DMS79 (cell line): ENCODE measurements around the gene LAMB2.
A peak's percentile ranks its signal among the peaks of the same experiment; 100 is the strongest.

Source experiments
- DNase-seq: peaks from one replicate; lab custom pipeline; 2025; lab: John Stamatoyannopoulos, UW

Gene LAMB2

DNA sequence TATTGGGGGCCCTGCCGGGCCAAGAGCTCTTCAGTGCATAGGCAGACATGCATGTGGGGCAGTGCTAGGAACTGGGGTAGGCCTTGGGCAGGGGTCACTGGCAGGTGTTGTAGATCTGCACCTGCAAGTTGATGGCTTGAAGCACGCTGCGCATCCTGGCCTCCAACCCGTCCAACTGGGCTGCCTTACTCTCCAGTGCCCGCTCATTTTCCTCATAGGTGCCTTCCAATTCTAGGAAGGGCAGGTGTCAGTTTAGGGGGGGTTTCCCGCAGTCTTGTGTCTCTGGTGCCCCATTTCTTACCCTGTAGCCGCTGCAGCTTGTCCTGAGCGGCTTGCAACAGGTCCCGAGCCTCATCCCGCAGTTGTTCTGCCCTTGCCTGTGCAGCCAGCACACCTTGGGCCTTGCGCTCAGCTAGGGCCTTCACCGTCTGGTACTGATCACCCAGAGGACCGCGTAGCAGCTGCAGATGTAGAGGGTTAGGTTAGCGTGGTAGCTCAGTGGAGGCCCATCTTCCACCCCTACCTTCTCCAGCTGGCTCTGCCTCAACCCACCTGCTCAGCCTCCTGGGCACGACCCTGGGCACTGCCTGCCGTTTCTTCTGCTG, 11.6 kb downstream of the LAMB2 start:
- no peak for DNase-seq

DNA sequence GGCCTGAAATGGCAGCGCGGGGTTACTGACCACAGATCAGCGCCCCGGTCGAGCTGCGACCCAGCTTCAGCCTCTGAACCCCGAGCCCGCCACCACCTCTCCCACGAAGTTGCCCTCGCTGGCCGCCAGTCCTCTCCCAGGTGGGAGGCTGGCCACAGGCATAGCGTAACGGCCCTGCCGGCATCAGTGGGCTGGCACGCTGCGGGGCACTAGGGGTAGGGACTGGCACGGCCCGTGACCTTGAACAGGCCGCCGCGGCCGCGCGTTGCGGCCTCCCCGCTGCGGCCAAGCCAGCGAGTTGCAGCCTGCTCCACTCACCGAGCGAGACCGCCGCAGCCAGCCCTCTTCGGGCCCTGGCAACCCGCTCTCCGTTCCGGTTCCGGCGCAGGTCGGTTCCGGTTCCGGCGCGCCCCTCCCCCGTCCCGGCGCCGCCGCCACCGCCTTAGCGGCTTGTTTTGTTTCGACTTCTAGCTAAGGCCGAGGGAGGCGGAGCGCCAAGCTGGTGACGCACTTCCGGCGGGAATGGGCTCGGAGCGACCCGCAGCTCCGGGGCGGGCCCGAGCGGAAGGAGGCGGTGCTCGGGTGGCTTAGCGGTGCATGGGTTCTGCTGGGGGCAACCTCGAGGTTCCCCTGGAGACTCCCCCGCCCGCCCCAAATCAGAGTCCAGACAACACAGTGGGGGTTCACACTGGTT, 12.3 kb downstream of the LAMB2 start, which contains the start of gene USP19:
Gene USP19, minus strand, starts transcription at position 386 of the 694 bp plus-strand sequence. CDS start 1,678 bp downstream, outside the sequence.
- peak; percentile 68 for DNase-seq

DNA sequence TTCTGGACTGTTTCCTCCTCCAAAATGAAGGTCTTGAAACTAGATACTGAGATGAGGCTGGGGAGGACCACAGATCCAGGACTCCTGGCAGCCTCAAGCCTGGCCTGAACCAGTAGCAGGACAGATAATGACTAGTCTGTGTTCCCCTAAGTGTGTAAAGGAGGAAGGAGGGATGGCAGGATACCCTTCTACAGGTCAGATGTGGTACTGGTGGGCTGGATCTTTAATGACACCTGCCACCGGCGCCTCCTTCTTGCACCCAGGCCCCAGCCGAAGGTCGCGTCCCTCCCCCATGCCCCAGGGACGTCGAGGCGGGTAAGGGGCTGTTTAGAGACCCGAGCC, 12.8 kb downstream of the LAMB2 start:
- no peak for DNase-seq

DNA sequence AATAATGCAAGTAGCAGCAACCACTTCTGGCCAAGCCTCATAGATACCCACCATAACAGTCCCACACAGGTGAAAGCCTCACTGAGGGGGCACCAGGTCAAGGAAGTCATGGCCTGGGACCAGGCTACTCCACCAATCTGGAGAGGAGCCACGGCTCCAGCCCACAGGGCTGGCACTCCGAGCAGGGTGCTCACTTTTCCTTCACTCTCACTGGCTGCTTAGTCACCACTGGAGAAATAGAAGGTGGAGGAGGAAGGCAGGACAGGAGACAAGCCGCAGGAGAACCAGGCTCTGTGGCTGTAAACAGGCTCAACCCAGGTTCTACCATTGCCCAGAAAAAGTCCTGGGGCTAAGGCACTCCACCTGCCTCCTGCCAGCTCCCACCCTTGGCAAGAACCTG, 13.4 kb downstream of the LAMB2 start:
- no peak for DNase-seq

DNA sequence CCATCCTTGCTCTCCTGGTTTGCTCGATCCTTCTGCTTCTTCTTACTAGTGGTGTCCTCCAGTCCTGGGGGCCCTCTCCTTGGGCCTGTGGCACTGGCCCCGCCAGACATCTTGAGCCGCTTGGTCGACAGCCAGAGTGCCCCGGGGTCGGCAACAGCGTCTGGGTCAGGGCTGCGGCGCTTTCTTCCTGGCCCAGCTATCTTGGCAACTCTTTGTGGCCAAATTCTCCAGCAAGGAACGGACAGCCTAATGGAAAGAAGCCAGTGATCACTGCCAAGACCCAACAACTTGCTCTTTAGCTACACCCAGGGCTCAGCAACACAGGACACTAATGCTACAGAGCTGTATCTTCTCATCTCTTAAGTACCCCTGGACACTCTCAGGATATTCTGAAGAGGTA, 13.8 kb downstream of the LAMB2 start:
- no peak for DNase-seq

DNA sequence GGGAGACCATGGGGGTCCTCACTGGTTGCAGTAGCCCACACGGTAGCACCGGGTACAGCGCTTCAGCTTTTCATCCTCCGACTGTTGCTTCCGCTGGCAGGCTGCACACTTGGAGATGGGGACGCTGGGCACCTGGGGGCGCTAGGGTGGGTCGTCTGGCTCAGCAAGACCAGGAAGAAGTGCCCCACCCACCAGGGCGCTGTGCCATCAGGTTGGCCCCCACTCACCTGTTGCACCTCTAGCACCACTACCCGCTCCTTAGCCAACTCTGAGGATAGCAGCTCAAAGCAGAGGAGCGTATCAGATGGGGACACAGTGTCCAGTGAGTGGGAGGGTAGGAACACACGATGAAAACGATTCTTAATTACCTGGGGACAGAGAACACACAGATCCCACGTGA, 20.6 kb downstream of the LAMB2 start:
- DNase-seq = no peak

DNA sequence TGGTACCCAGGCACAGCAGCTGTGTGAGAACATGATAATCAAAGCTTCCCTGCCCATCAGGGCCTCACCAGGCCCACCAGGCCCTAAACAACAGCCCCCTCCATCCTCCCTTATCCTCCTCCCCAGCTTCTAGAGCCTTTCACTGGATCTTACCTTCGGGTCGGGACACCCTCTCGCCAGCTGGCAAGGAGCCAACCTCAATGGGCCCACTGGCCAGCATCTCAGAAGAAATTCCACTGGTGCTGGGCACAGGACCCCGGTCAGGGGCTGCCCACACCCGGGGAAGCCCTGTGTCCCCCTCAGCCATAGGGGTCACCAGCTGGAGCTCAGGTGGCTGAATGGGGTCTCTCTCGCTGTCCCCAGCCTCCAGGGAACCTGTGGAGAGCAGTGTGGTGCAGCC, 21.5 kb downstream of the LAMB2 start:
- no peak for DNase-seq

DNA sequence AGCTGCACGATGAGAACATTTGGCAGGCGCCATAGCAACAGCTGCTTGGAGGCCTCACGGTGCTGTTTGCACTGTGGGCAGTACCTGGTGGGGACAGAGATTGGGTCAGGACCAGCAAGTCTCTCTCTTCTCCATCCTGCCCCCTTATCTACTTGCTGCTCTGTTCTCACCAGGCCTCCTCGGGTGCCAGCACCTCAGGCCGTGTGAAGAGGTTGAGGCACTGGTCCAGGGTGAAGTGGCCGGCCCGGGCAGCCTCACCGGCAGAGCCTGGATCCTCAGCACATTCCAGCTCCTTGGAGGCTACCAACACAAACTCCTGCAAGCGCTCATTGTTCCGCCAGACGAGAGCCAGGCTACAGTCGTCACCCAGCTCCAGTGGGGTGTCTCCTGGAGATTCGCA, 22.1 kb downstream of the LAMB2 start:
- DNase-seq = no peak

DNA sequence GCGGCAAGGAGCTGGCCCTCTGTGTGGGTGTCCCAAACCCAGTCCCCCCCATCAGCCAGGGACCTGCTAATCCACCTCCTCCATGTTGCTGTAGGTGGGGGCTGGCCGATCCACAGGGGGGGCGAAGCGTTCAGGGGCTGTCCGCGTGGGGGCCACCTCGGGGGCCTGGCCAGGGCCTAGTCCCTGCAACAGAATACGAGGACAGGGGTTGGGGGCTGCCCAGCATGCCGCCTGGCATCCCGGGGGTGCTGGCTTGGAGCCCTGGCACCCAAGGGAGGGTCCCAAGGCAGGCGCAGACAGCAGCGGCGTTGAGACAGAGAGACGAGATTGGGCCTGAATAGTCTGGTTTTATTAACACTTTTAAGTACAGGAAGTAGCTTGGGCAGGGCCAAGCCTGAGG, 24.5 kb downstream of the LAMB2 start:
- no peak for DNase-seq

DNA sequence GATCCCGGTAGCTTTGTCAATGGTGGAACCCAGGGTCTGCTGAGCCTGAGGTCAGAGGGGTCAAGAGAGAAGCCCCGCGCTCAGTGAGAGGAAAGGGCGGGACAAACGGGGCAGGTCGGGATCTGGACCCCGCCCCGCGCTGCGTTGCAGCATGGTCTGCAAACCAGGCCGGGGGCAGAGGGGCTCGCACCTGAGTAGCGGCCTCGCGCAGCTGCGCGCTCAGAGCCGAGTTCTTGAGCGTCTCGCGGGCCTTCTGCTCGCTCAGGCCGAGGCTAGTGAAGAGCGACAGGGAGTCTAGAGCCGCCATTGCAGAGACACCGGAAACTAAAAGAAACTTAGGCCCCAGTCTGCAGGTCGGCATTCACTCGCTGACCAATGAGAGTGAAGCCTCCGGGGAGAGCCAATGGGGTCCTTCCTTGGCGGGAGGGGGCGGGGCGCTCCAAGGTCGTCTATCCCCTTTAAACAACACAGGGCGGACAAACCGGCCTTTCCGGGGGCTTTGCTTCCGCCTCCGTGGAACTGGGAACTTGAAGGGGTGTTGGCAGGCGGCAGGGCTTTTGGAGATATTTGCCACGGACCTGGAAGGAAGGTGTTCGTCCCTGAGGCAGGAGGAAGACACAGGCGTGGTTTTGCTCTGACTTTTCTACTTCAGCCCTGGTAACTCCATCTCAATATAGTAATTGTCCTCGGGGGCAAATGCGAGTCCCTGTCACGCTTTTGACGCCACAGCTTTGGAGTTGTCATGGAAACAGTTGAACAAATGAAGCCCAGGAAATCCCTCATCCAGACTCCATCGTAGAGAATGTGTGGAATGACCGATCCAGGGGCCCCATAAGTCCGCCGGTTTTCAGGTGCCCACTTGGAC, 28.2 kb downstream of the LAMB2 start, which contains the start of gene QARS1:
Gene QARS1, minus strand, starts transcription at position 331 of the 865 bp plus-strand sequence. Its CDS starts 24 bp downstream, at position 307.
- peak; percentile 65 for DNase-seq

DNA sequence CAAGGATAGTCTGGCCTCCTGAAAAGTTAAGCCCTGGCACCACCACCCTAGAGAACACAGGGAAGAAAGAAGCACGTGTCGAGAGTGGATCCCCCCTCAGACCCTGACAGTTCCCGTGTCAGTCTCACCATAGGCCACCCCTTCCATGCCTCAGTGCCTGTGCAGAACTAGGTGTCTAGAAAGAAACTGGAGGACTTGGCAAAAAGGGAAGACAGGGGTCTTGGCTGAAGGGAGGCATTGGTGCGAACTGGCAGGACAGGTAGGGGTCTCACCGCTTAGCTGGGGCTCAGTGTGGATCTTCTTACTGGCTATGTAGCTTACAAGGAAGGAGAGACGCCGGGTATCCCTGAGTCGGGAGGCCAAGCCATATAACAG, 28.8 kb downstream of the LAMB2 start:
- DNase-seq = no peak

DNA sequence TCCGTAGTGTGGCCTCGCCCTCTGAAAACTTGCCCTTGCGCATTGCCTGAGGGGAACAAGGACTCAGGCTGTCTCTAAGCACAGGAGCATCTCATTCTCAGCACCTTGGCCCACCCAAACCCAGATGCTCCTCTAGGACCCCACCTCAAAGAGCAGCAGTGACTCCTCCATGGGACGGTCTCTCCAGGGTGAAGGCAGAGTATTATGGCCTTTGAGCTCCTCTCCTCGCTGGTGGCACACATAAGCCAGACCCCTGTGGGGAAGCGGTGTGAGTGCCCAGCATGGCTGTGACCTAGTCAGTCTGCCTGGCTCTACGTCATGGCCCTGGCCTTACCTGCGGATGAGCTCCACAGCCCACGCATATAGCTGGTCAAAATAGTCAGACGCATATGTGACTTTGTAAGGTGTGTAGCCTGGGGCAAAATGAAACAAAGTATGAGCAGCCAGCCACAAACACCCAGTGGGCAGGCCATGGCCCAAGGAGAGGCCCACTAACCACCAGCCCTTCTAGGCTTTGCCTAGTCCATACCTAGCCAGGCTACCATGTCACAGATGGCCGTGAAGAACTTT, 32.7 kb downstream of the LAMB2 start:
- DNase-seq = no peak

DNA sequence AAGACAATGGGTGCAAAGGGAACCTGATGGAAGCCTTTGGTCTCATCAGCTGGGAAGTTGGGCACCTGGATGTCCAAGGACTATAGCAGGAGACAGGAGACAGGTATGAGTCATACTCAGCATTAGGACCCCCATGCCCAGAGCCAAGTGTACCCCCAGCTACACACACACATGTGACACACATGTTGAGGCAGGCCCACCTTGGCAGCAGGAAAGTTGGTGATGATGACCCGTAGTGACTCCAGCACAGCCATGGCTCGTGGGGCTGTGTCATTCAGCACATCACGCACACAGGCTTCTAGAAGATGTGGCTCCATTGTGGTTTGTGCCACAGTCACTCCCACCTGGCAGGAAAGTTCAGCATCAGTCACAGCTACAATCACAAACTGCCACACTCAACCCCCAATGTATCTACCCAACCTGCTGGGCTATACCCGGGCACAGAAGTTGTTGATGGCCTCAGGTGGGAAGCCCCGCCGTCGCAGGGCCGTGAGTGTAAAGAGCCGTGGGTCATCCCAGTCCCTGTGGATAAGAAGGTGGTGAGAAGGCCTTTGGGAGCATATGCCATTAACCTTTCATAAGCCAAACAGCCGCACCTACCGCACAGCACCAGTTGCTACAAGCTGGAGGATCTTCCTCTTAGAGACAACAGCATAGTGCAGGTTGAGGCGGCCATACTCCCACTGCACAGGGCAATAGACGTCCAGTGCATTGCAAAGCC, 33.8 kb downstream of the LAMB2 start:
- DNase-seq = no peak

DNA sequence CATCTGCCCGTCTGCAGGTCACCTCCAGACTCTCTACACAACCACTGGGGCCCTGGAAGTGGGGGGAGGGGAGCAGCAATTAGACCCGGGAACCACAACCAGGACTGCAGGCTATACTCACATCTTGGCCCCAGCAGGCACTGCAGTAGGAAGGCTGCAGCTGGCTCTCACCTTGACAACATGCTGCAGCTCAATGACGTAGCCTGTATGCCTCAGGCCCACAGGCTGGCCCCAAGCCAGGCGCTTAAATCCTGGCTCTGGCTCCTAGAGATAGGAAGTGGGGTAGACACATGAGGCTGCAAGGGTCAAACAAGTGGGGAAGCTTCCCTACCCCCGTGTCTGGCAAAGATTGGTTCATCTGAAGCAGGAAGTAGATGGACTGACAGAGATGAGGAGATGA, 34.4 kb downstream of the LAMB2 start:
- DNase-seq = peak; percentile 23

DNA sequence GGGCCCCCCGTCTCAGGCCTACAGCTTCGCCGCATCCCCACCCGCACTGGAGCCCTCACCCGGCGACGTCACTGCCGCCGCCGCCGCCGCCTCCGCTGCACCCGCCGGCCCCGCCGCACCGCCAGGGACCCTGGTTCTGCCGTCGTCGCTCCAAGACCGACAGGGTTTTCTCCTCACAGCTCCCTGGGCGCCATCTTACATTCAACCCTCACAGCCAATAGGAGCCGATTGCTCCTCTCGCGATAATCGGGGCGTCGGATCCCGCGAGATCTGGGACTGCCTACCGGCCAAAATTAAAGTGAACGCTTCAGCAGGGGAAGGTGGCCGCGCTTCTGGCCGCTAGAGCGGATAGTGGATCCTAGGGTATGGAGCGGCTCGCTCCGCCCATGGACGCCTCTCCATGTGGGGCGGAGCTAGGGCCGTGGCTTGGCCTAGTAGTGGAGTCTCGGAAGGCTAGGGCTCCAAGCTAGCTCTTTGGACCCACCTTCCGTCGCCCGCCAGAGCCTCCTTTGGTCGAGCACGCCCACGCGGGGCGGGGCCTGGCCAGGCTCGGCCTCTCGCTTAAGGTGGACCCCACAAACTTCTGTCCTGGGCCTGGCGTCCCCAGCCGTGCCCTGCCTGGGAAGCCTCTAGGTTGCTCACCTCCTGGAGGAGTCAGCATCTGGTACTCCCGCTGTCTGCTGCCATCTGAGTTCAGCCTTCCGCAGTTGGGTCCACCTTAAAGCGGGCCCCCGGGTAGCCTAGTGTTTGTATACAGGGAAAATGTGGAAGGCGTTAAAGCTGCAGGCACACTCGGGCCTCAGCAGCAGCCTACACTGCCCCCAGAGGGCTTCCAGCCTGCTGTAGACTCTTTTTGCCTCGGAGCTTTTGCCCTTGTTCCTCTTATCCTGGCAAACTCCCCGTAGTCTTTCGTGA, 38.7 kb downstream of the LAMB2 start, which contains the start of gene QRICH1:
Gene QRICH1, minus strand, starts transcription at position 219 of the 915 bp plus-strand sequence. CDS start 17,054 bp downstream, outside the sequence.
- peak; percentile 84 for DNase-seq

DNA sequence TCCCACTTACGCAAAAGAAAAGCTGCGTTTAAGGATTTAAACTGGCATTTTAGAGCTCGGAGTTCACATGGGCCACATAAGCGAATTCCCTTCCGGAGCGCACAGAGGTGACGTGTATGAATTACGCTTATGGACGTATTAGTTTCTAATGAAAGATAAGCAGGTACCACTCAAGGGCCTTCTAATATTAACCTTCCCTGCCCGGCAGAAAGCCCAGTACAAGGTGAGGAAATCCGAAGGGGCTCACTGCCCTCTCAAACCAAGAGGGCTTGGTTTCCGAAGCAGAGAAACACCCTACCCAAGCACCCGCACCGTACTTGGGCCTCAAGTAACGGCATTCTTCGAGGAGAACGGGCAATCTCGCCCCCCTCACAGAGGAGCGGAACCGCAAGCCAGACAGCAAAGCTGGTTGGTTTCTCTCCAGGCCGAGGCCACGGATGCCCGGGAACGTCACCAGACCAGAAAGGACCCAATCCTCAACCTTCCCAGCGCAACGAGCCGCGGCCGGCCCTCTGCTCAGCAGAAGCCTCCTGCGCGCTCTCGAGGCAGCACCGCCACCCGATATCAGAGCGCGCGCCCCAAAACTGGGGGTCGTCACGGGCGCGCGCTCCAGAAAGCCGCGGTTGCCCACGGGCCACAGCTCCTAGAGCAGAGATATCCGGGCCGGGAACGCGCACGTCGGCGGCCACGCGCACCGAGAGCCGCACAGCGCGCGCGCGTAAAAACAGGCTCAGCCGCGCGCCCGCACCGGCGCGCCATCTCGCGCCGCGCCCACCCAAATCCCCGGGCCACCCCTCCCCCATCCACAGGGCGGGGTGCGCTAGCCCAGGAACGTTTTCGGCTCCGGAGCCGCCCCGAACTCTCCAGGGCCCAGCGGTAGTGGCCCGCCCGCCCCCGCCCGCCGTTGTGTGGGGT, 39.7 kb downstream of the LAMB2 start:
- no peak for DNase-seq

DNA sequence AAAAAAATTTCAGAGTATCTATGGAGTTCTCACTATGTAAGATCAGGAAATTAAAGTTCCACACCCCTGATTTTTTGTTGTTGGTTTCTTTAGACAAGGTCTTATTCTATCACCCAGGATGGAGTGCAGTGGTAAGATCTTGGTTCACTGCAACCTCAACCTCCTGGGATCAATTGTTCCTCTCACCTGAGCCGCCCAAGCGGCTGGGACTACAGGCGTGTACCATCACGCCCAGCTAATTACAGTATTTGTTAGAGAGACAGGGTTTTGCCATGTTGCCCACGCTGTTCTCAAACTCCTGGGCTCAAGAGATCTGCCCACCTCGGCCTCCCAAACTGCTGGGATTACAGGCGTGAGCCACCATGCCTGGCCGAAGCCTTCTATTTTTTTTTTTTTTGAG, 51.4 kb downstream of the LAMB2 start:
- no peak for DNase-seq

DNA sequence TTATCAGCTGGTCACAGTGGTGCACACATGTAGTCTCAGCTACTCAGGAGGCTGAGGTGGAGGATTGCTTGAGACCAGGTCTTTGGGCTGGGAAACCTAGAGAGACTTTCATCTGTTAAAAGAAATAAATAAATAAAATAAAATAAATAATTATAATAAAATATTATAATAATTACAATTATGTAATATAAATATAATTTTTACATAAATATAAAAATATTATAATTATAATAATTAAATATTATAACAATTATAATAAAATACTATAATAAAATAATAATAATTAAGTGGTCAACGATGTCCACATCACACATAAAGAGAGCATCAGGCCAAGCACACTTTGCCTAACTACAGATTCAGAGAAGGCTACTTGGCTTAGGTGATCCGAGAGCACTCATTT, 53.6 kb downstream of the LAMB2 start:
- no peak for DNase-seq

DNA sequence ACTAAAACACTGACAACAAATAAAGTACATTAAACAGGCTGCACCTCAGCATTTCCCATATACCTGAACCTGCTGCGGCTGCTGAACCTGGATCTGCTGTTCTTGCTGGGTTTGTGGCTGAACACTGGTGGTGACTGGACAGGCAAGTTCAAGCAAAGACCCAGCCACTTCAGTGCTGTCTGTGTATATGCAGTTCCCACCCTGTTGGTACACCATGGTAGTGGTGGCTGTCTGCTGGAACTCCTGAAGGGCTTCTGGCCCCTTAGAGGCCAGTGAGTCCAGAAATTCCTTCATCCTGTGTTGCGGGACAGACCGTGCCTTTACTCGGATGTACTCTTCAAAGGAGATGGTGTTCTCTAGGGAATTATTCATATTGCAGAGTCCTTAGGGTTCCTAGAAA, 56.2 kb downstream of the LAMB2 start:
- no peak for DNase-seq

DNA sequence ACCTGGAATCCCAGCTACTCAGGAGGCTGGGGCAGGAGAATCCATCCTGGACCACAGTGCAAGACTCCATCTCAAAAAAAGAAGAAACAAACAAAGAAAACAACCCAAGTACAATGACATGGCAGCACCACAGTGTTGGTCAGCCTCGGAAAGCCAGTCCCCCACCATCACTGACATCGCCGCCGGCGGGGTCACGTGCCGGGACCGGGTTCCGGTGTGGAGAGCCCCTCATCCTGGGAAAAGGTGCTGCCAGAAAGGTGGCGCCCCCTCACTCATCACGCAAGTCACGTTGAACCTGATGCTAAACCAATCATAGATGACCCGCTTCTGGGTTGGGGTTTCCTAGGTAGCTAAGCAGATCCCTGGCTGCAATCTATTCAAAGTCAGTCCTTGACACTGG, 56.7 kb downstream of the LAMB2 start:
- no peak for DNase-seq
